Panc1 (cell line): ENCODE results near the gene SLC8A1. TPM values are rescaled to one million over a fixed set of nuclear protein-coding genes. Genes with fewer than 3 reads are reported as not detected.

ENCODE experiments used
- ATAC-seq: fragments of 200-7000 bp; cut with Tn5 transposase; 2 replicates; pipeline ENCODE4 v1.9.1; 2020; ENCODE audit warnings: mild to moderate bottlenecking, moderate library complexity
- BruUV-seq: library from RNA; stranded (reverse); fragments of 400-500 nt; replicated peaks from 2 replicates; lab custom pipeline; 2021; lab: Mats Ljungman, UMichigan
- CTCF ChIA-PET: fragments of 300-600 bp; sonication (Branson Sonifier 250); formaldehyde crosslinking; loops from one replicate; lab custom pipeline; 2022; ENCODE audit warnings: antibody characterized with exemption; lab: Charles Lee
- POLR2A ChIA-PET: fragments of 300-600 bp; sonication (Branson Sonifier 250); formaldehyde crosslinking; loops from one replicate; lab custom pipeline; 2022; ENCODE audit warnings: antibody characterized with exemption; lab: Charles Lee
- DNase-seq: peaks from one replicate; pipeline ENCODE4 v3.0.0-alpha.2; 2010; ENCODE audit warnings: low read depth, low spot score
- H3K27ac ChIP-seq: 2 replicates; pipeline ENCODE4 v1.5.1; 2011; ENCODE audit warnings: mild to moderate bottlenecking, low read length, inconsistent platforms
- H3K27me3 ChIP-seq: fragments of 200-500 bp; sonication (Bioruptor generic); 2 replicates; pipeline ENCODE4 v1.6.0; 2014; ENCODE audit warnings: low read length, inconsistent platforms; ENCODE audit not compliant: control insufficient read depth, insufficient read depth
- H3K36me3 ChIP-seq: fragments of 200-500 bp; sonication (Bioruptor generic); 2 replicates; pipeline ENCODE4 v1.5.1; 2014; ENCODE audit warnings: inconsistent platforms, mild to moderate bottlenecking, low read length, moderate library complexity; ENCODE audit not compliant: control insufficient read depth, insufficient read depth
- H3K4me1 ChIP-seq: 2 replicates; pipeline ENCODE4 v1.5.1; 2011; ENCODE audit warnings: inconsistent platforms, mild to moderate bottlenecking, low read length, moderate library complexity; ENCODE audit not compliant: control insufficient read depth, insufficient read depth
- H3K4me3 ChIP-seq, 2 experiments: 2 replicates each; pipeline ENCODE4 v1.5.1; 2011 to 2012; ENCODE audit warnings: low read depth in 2 of 2, low read length in 2 of 2, mild to moderate bottlenecking in 2 of 2, inconsistent platforms in 1 of 2, moderate library complexity in 1 of 2
- H3K9me3 ChIP-seq: fragments of 200-500 bp; sonication (Bioruptor generic); 2 replicates; pipeline ENCODE4 v1.5.1; 2014; ENCODE audit warnings: low read depth, mild to moderate bottlenecking, inconsistent platforms, low read length, moderate library complexity; ENCODE audit not compliant: control insufficient read depth, insufficient read depth
- CTCF ChIP-seq: fragments of 450-650 bp; IDR thresholded peaks from 2 replicates; pipeline ENCODE4 v1.5.1; 2017; ENCODE audit warnings: mild to moderate bottlenecking
- POLR2AphosphoS5 ChIP-seq: IDR thresholded peaks from 2 replicates; pipeline ENCODE4 v1.6.1; 2012; ENCODE audit warnings: mild to moderate bottlenecking, low read depth, low read length, moderate library complexity
- REST ChIP-seq, 2 experiments: IDR thresholded peaks; 2 replicates each; pipeline ENCODE4 v1.6.1; 2011 to 2012; ENCODE audit warnings: low read depth in 2 of 2, control low read depth in 1 of 2, low read length in 1 of 2, mild to moderate bottlenecking in 1 of 2, moderate library complexity in 1 of 2; ENCODE audit not compliant: insufficient read depth in 1 of 2
- SIN3A ChIP-seq: IDR thresholded peaks from 2 replicates; pipeline ENCODE4 v1.6.1; 2012; ENCODE audit warnings: low read depth, mild to moderate bottlenecking, low read length, moderate library complexity, borderline replicate concordance; ENCODE audit not compliant: insufficient read depth
- TCF7L2 ChIP-seq: IDR thresholded peaks from 2 replicates; pipeline ENCODE4 v1.6.1; 2011; ENCODE audit warnings: mild to moderate bottlenecking, low read depth, low read length, inconsistent platforms
- in situ Hi-C: cut with HindIII; loops from 2 replicates; pipeline ENCODE4 v1.10.0; 2016; ENCODE audit warnings: low sequenced_read_pairs, low pct_unique_long_range_greater_than_20kb
- intact Hi-C: fragments of 100-400 bp; cut with micrococcal nuclease; formaldehyde crosslinking; loops from one replicate; pipeline ENCODE4 v1.10.0; 2022; ENCODE audit not compliant: unreplicated experiment
- total RNA-seq: library from RNA; stranded (reverse); gene quantifications from one replicate; pipeline ENCODE4 v1.2.1, GENCODE V29; 2021; ENCODE audit not compliant: unreplicated experiment

SLC8A1 gene
- total RNA-seq, 1 experiment from 2014 or later, result 0.59 TPM

- Histone ChIP-seq H3K27ac (no peak overlapping the region), H3K9me3 (no peaks in the 10 kb centered on the region), H3K4me3 (no peak overlapping the region), H3K27me3 (no peaks in the 10 kb centered on the region; the same call in 1 of the 2 replicates), H3K4me1 (no peaks in the 10 kb centered on the region), H3K36me3 (no peaks in the 10 kb centered on the region)
- intact Hi-C loops, result no loop called here
- no peak for ATAC-seq
- in situ Hi-C loops, result no loop called here
- POLR2A ChIA-PET, result no interaction called here
- DNase-seq, result no peak
- no peak for TF ChIP-seq SIN3A
- TF ChIP-seq TCF7L2, result no peak
- TF ChIP-seq REST (IDR thresholded peaks at IDR 0.05; ENCODE audit: insufficient read depth in 1 of 2, low read depth in 2 of 2, low read length in 1 of 2), result no peak
- TF ChIP-seq POLR2AphosphoS5, result no peak
- TF ChIP-seq CTCF, result no peak
- no TSS peak for BruUV-seq
- CTCF ChIA-PET, result no interaction called here
These were observed 22.4 kb upstream of the SLC8A1 start for GRCh38 chr2:40474306-40474705.

- POLR2A ChIA-PET, result no interaction called here
- TF ChIP-seq CTCF, result no peak
- TF ChIP-seq POLR2AphosphoS5, result no peak
- TF ChIP-seq TCF7L2, result no peak
- ATAC-seq, result no peak
These were observed 20.0 kb upstream of the SLC8A1 start for GRCh38 chr2:40471866-40472265.

More at GRCh38 chr2:40471866-40472265, 20.0 kb upstream of the SLC8A1 start:
- CTCF ChIA-PET, result no interaction called here
- BruUV-seq, result no TSS peak
- Histone ChIP-seq H3K27ac (no peak overlapping the region), H3K27me3 (no peaks in the 10 kb centered on the region; the same call in 1 of the 2 replicates), H3K9me3 (no peaks in the 10 kb centered on the region), H3K36me3 (no peaks in the 10 kb centered on the region), H3K4me3 (no peak overlapping the region), H3K4me1 (no peaks in the 10 kb centered on the region)
- intact Hi-C loops, result no loop called here
- in situ Hi-C loops, result no loop called here
- no peak for DNase-seq
